Measurements from ENCODE around the gene SYNJ1.
"Not testable (repeated sequence)": the region's sequence is repeated elsewhere in the genome, so short reads cannot be mapped to it uniquely, and the experiment has no call there.

Gene SYNJ1

GRCh38 chr21:32739946-32740345 is 12.1 kb upstream of the SYNJ1 start:
- DNase-seq (ENCODE audit: low read depth in 2 of 2) = no peak

DNA sequence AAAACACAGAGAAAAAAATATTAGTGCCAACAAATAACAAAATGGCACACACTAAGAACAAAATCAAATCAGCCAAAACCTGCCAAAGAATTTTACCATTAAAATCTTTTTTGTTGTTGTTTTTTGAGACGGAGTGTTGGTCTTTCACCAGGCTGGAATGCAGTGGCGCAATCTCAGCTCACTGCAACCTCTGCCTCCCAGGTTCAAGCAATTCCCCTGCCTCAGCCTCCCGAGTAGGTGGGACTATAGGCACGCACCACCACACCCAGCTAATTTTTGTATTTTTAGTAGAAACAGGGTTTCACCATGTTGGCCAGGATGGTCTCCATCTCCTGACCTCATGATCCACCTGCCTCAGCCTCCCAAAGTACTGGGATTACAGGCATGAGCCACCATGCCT is 8.3 kb upstream of the SYNJ1 start:
- not testable (repeated sequence) for DNase-seq (ENCODE audit: low read depth in 2 of 2)

DNA sequence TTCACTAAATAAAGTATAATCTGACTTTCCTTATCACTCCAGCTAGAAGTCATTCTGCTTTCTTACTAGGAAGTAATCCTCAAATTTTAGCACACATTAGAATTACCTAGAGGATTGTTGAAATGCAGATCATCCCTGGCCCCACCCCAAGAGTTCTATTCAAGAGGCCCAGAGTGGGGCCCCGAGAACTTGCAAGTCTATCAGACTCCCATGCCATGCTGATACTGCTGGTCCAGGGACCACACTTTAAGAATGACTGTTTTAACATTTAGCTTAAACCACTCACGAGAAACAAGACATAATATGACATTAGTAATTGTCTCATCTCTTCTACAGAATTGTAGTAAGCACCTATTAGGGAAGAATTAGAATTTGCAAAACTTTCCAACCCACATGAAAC is 7.7 kb upstream of the SYNJ1 start:
- DNase-seq (ENCODE audit: low read depth in 2 of 2) = peak in 1 of 2 donors; percentile 47

DNA sequence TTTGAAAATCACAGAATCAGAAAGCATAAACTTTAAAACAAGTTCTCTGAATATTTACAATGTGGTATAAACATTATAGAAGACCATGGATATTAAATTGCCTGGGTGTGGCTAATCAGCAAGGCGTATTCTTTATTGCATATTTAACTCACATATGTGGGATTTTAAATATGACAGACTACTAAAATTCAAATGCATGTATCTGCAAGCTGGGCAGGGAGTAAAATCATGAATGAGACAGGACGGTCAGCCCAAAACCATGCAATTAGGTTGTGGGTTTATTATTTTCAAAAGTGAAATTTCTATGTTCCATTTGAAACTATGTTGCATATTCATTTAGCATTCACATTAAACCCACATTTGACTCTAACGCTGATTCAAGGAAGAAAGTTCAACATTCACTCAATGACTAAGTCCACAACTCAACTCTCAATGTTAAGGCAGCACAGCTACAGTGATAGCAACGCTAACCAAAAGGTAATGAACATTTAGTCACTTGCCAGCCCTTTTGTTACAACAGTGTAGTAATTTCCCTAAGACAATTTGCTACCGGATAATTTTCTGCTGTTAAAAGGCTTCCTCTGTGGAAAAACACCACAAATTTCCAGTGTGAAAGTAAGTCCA is 6.3 kb upstream of the SYNJ1 start:
- DNase-seq (ENCODE audit: low read depth in 2 of 2) = no peak

DNA sequence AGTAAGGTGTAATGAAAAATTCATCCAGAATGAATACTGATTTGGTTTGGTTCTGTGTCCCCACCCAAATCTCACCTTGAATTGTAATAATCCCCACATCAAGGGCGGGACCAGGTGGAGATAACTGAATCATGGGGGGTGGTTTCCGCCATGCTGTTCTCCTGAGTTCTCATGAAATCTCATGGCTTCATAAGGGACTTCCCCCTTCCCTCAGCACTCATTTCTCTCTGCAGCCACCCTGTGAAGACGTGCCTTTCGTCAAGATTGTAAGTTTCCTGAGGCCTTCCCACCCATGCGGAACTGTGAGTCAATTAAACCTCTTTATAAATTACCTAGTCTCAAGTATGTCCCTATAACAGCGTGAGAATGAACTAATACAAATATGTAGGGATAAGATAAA is 5.5 kb upstream of the SYNJ1 start:
- peak; percentile 46 to 53 for DNase-seq (ENCODE audit: low read depth in 2 of 2)

GRCh38 chr21:32732544-32732943 is 4.7 kb upstream of the SYNJ1 start:
- DNase-seq (ENCODE audit: low read depth in 2 of 2) = no peak

DNA sequence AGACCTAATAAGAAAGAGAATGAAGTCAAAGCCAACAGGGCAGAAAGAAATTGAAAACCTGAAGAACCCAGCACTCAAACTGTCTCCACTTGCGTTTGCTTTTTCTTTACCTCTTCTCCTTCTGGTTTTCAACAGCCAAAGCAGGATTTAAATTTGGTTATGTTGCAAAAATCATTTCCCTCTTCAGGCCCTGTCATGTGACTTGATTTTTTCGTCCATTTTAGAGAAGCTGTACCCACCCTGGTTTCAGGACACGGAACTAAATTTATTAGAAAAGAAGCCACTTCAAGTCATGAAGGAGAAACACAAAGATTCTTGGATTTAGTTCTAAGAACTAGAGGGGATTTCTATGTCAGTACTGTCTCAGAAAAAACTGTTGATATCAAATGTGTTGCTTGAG is 1.0 kb upstream of the SYNJ1 start:
- no peak for DNase-seq (ENCODE audit: low read depth in 2 of 2)

GRCh38 chr21:32728456-32728839 is 635 bp upstream of the SYNJ1 start:
- no peak for DNase-seq (ENCODE audit: low read depth in 2 of 2)

DNA sequence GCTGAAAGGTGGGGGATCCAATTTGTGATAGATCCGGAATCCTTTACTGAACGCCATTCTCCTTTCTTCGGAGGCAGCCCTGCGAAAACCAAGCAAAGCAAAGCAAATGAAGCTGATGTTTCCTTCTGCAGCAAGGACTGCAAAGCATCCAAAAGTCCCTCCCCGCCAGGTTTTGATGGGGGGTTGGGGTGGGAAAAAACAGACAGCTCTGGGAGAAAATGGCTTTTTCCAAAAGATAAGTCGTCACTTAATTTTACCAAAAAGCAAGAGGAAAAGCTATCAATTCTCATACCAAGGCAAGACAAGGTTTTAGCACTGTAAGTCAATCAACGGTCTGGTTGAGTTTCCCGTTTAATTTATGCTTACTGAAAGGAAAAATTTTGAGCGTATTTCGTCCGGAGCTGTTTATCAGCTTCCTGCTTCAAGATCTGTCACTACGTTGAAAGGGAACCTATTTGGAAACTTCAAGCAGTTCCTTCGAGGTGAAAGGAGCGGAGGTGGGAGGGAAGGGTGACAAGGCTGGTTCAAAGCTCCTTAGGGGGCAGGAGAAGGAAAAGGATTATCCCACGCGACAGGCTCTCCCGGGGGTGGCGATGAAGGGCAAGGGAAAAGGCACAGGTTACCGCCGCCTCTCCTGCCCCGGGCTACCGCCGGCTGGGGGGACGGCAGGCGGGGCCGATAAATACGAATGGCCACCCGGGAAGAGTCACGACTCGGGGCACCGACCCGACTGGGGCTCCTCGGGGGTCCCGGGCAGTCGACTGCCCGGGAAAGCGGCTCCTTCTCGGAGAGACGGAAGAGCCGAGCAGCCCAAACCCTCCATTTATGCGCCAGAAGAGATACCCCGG is 750 bp downstream of the SYNJ1 start:
- no peak for DNase-seq (ENCODE audit: low read depth in 2 of 2)

GRCh38 chr21:32719085-32719484 is 8.7 kb downstream of the SYNJ1 start:
- no peak for DNase-seq (ENCODE audit: low read depth in 2 of 2)

GRCh38 chr21:32717851-32718316 is 9.9 kb downstream of the SYNJ1 start:
- no peak for DNase-seq (ENCODE audit: low read depth in 2 of 2)

DNA sequence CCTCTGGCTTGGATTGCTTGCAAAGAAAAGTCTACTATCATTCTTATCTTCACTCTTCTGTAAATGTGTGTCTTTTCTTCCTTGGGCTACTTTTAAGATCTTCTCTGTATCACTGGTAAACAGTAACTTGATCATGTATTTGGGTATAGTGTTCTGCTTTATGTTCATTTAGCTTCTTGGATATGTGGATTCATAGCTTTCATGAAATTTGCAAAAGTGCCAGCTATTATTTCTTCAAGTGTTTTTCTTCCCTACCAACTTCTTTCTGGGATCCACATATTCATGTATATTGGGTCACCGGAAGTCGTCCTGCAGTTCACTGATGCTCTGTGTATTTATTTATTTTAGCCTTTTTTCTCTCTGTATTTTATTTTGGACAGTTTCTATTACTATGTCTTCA is 11.3 kb downstream of the SYNJ1 start:
- no peak for DNase-seq (ENCODE audit: low read depth in 2 of 2)

DNA sequence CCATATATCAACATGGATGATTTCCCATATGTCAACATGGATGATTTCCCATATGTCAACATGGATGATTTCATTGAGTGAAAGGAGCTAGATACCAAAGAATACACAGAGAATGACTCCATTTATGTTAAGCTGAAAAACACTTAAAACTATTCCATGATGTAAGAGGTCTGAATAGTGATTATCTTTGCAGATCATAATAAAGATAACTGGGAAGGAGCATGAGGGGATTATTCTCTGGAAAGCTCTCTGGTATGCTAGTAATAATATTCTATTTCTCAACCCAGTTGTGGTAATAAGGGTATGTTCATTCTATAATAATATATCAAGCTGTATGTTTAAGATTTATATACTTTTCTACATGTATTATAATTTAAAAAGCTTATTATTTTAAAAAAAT is 14.1 kb downstream of the SYNJ1 start:
- DNase-seq (ENCODE audit: low read depth in 2 of 2) = no peak

DNA sequence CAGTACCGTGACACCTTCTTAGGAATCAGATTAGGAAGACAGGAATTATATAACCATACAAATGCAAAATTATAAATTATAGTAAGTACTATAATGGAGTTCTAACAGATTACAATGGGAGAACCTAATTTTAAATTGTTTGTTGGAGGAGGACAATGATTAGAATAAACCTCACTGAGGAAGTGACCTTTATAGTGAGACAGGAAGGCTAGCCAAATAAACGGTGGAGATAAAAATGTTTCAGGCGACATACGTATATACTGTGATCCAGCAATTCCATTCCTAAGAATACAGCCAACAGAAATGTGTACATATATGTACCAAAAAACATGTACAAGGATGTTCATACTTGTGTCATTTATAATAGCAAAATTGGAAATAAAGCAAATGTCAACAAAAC is 15.2 kb downstream of the SYNJ1 start:
- DNase-seq (ENCODE audit: low read depth in 2 of 2) = no peak

DNA sequence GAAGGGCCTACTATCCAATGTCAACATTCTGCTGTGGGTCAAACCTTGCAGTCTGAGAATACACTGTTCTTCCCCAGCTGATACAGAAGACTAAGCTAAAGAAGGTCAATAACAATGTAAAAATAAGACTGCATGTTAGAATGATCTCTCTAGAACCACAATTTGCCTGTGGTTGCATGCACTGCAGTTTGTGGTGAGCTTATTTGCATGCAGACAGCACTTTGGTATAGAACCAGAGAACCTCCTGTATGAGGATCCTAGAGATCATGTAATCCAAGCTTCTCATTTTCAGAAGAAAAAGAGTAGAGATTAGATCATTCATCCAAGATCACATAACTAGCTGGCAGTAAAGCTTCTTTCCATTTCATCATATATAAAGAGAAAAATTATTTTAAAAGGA is 15.8 kb downstream of the SYNJ1 start:
- DNase-seq (ENCODE audit: low read depth in 2 of 2) = no peak

DNA sequence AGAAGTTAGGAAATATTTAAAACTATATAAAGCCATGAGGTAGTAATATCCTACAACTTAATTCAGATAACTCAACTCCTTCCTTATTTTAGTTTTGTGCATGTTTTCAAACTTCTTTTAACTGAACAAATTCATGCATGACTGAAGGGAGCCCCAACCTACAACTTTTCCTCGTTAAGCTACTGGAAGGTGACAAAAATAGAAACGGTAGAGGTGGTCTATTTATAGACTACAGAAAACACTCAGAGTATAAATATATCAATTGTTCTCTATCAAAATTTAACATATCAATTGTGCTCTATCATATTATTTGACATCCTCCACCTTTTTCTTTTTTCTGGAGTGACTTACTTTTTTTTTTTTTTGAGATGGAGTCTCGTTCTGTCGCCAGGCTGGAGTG is 16.8 kb downstream of the SYNJ1 start:
- no peak for DNase-seq (ENCODE audit: low read depth in 2 of 2)

DNA sequence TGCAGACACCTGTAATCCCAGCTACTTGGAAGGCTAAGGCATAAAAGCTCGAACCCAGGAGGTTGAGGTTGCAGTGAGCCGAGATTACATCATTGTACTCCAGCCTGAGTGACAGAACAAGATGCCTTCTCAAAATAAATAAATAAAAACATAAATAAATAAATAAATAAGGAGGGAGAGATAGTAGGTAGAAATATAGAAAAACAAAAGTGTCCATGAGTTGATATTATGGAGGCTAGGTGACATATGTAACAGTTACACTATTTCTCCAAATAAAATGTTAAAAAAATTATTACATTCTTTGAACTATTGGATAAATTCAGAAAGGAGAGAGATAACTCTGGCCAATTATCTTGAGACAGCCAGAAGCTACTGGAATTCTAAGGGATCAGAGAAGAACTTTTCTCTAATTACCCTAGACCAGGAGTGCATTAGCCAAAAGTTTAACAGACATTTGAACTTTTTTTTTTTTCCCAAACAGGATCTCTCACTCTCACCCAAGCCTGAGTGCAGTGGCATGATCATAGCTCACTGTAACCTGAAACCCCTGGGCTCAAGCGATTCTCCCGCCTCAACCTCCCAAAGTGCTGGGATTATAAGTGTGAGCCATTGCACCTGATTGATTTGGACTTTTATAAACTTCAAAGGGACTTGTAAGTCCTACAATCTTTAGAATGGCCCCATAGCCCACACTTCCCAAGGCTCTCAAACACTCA is 17.6 kb downstream of the SYNJ1 start:
- DNase-seq (ENCODE audit: low read depth in 2 of 2) = no peak

GRCh38 chr21:32708069-32708468 is 19.7 kb downstream of the SYNJ1 start:
- no peak for DNase-seq (ENCODE audit: low read depth in 2 of 2)

DNA sequence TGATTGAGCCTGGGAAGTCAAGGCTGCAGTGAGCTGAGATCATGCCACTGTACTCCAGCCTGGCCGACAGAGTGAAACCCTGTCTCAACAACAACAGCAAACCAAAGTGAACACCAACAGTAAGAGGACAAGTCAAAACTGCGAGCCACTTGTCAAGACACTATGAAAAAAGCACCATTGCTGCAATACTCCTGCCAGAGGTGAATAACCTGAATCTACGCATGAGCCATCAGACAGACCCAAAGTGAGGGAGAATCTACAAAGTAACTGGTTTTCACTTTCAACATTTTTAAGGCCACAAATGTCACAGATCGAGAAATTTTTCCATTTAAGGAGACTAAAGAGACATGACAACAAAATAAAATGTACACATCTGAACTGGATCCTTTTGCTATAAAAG is 21.9 kb downstream of the SYNJ1 start:
- DNase-seq (ENCODE audit: low read depth in 2 of 2) = no peak

- DNase-seq (ENCODE audit: low read depth in 2 of 2) = no peak
Measured at GRCh38 chr21:32705139-32705538, 22.7 kb downstream of the SYNJ1 start.

- DNase-seq (ENCODE audit: low read depth in 2 of 2) = no peak
Measured at GRCh38 chr21:32702702-32703101, 25.1 kb downstream of the SYNJ1 start.

DNA sequence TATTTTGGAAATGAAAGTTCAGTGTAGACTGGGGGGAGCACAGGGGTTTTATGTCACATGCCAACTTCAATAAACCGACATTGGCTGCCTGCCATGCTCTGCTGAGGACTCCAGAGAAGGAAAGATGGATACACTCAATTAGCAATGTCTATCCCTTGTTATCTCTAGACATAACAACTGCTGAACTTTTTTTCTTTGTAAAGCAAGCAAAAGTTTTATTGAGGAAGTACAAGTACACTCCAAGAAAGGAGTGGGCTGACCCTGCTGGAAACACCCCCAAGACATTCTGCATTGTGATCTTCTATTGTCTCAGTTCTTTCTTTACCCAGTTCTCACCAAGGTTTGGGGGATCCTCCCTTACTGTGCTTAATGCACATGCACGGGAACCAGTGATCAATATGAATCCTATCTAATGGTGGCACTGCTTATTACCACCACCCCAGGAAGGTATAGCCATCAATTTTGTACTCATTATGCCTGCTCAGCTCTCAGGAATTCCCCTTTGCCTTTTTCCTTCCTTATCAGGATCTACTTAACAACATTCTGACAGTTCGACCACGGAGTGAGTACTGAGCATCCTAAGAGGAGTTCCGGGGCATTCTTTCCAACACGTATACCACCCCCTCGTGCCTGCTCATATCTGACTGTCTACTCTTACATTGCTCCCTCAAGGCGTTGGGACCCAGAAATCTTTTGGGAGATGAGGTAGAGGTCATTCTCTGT is 28.7 kb downstream of the SYNJ1 start:
- DNase-seq (ENCODE audit: low read depth in 2 of 2) = no peak

All from stimulated activated CD4-positive, alpha-beta T cell treated with anti-CD3 and anti-CD28 coated beads, Interleukin-15, amount 100 ng/mL, for 48 hours (primary cell).